H1 (cell line): Measurements from ENCODE around the gene CMTR2.

Experiments used
- BCL11A ChIP-seq, 2 experiments: IDR thresholded peaks; one replicate each; pipeline ENCODE4 v1.6.1; 2011; ENCODE audit warnings: low read depth in 2 of 2, low read length in 2 of 2, mild to moderate bottlenecking in 2 of 2
- CBX8 ChIP-seq: fragments of 300-800, 300-1000 bp; sonication (generic); IDR thresholded peaks from 2 replicates; pipeline ENCODE4 v1.7.1; 2016; ENCODE audit warnings: low read depth, low read length, borderline replicate concordance
- CHD2 ChIP-seq: IDR thresholded peaks from 2 replicates; pipeline ENCODE4 v1.6.1; 2012; ENCODE audit warnings: low read length, improper control_type of control experiment
- EP300 ChIP-seq, 2 experiments: IDR thresholded peaks; 1 replicate in 1 of 2; 2 replicates in 1 of 2; pipeline ENCODE4 v1.6.1; 2011 to 2012; ENCODE audit warnings: low read depth in 2 of 2, low read length in 2 of 2, mild to moderate bottlenecking in 2 of 2, borderline replicate concordance in 1 of 2, inconsistent platforms in 1 of 2, moderate library complexity in 1 of 2
- EZH2 ChIP-seq: fragments of 200-600 bp; sonication (generic); IDR thresholded peaks from 2 replicates; pipeline ENCODE4 v1.7.1; 2012; ENCODE audit warnings: low read depth, mild to moderate bottlenecking, moderate library complexity, low read length, inconsistent platforms; ENCODE audit not compliant: severe bottlenecking
- GABPA ChIP-seq: IDR thresholded peaks from 2 replicates; pipeline ENCODE4 v1.6.1; 2011; ENCODE audit warnings: mild to moderate bottlenecking, low read length, moderate library complexity, borderline replicate concordance; ENCODE audit not compliant: insufficient read depth
- JUND ChIP-seq: IDR thresholded peaks from 2 replicates; pipeline ENCODE4 v1.6.1; 2011; ENCODE audit warnings: mild to moderate bottlenecking, improper control_type of control experiment, low read length
- POLR2A ChIP-seq, 2 experiments: IDR thresholded peaks; 1 replicate in 1 of 2; 2 replicates in 1 of 2; pipeline ENCODE4 v1.6.1; 2011; ENCODE audit warnings: low read depth in 2 of 2, low read length in 2 of 2, mild to moderate bottlenecking in 2 of 2; ENCODE audit errors: control extremely low read depth in 1 of 2
- POLR2AphosphoS5 ChIP-seq: IDR thresholded peaks from 2 replicates; pipeline ENCODE4 v1.6.1; 2011; ENCODE audit warnings: low read depth, low read length
- RAD21 ChIP-seq, 2 experiments: IDR thresholded peaks in 1 of 2; conservative IDR thresholded peaks in 1 of 2; 2 replicates each; pipeline ENCODE4 v1.6.1; 2011; ENCODE audit warnings: low read depth in 2 of 2, low read length in 2 of 2, improper control_type of control experiment in 1 of 2, inconsistent platforms in 1 of 2, mild to moderate bottlenecking in 1 of 2, moderate library complexity in 1 of 2
- RXRA ChIP-seq: IDR thresholded peaks from 2 replicates; pipeline ENCODE4 v1.6.1; 2011; ENCODE audit warnings: low read depth, mild to moderate bottlenecking, low read length, moderate library complexity; ENCODE audit not compliant: insufficient read depth
- TAF1 ChIP-seq: IDR thresholded peaks from 2 replicates; pipeline ENCODE4 v1.6.1; 2011; ENCODE audit warnings: mild to moderate bottlenecking, low read depth, low read length
- TBP ChIP-seq: IDR thresholded peaks from 2 replicates; pipeline ENCODE4 v1.6.1; 2011; ENCODE audit warnings: low read depth, low read length, improper control_type of control experiment
- TF ChIP-seq, protein P1 (sequence below), 3 experiments: IDR thresholded peaks; 1 replicate in 2 of 3; 2 replicates in 1 of 3; pipeline versions ENCODE4 v1.5.1 to v1.6.1; 2011; ENCODE audit warnings: low read length in 3 of 3, mild to moderate bottlenecking in 3 of 3, inconsistent platforms in 2 of 3, low read depth in 1 of 3, moderate library complexity in 1 of 3; ENCODE audit not compliant: insufficient read depth in 1 of 3; ENCODE audit errors: control extremely low read depth in 1 of 3

GRCh38 chr16:71295950-71296349 lies 6.7 kb upstream of the CMTR2 start:
- no peak for TF ChIP-seq CHD2
- TF ChIP-seq, protein P1, sequence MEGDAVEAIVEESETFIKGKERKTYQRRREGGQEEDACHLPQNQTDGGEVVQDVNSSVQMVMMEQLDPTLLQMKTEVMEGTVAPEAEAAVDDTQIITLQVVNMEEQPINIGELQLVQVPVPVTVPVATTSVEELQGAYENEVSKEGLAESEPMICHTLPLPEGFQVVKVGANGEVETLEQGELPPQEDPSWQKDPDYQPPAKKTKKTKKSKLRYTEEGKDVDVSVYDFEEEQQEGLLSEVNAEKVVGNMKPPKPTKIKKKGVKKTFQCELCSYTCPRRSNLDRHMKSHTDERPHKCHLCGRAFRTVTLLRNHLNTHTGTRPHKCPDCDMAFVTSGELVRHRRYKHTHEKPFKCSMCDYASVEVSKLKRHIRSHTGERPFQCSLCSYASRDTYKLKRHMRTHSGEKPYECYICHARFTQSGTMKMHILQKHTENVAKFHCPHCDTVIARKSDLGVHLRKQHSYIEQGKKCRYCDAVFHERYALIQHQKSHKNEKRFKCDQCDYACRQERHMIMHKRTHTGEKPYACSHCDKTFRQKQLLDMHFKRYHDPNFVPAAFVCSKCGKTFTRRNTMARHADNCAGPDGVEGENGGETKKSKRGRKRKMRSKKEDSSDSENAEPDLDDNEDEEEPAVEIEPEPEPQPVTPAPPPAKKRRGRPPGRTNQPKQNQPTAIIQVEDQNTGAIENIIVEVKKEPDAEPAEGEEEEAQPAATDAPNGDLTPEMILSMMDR (IDR thresholded peaks at IDR 0.05; ENCODE audit: control extremely low read depth in 1 of 3, insufficient read depth in 1 of 3, low read depth in 1 of 3, low read length in 3 of 3) = no peak
- TF ChIP-seq POLR2A (IDR thresholded peaks at IDR 0.05; ENCODE audit: control extremely low read depth in 1 of 2, low read depth in 2 of 2, low read length in 2 of 2) = no peak
- no peak for TF ChIP-seq BCL11A (IDR thresholded peaks at IDR 0.05; ENCODE audit: low read depth in 2 of 2, low read length in 2 of 2)
- TF ChIP-seq RXRA = no peak
- no peak for TF ChIP-seq TAF1
- TF ChIP-seq POLR2AphosphoS5 = no peak
- TF ChIP-seq TBP = no peak
- no peak for TF ChIP-seq JUND
- TF ChIP-seq EP300 (IDR thresholded peaks at IDR 0.05; ENCODE audit: borderline replicate concordance in 1 of 2, low read depth in 2 of 2, low read length in 2 of 2) = no peak
- no peak for TF ChIP-seq RAD21 (IDR thresholded peaks at IDR 0.05 in 1 of 2, conservative IDR thresholded peaks at IDR 0.05 in 1 of 2; ENCODE audit: low read depth in 2 of 2, low read length in 2 of 2)
- no peak for TF ChIP-seq EZH2
- TF ChIP-seq CBX8 = no peak
- TF ChIP-seq GABPA = no peak
